ENCODE results near the gene REEP6.
"Not testable (repeated sequence)": the region's sequence is repeated elsewhere in the genome, so short reads cannot be mapped to it uniquely, and the experiment has no call there.

Gene REEP6

DNA sequence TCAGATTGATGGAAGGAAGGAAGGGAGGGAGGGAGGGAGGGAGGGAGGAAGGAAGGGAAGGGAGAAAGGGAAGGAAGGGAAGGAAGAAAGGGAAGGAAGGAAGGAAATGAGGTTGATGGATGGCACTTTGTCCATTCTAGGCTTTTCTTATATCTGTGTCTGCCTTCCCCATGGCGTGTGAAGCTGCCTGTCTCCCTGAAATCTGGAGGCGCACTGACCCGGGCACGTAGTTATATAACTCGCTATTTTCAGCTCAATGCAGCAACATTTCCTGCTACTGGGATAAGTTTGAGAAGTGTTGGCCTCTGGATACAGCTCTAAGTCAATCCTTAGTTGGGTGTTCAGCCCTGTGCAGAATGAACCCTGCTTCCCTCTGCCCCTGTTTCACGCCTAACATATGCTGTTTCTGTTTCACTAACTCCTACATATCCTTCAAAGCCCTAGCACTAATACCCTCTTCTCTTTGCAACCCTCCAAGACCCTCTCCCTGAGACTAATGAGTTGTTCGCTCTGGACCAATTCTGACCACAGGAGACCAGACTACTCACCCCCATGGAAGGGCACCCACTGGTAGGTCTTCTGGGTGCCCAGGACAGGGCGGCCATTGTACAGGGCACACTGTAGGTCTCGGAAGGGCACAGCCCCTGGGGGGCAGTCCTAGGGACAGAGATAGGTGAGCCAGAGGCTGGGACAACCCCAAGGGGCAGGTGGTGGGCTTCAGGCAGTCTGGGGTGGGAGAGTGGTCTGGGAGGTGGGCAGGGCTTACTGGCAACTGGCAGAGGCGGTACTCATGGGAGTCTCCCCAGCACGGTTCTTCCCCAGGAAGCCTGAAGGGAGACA is 18.8 kb downstream of the REEP6 start:
- DNase-seq: no peak

DNA sequence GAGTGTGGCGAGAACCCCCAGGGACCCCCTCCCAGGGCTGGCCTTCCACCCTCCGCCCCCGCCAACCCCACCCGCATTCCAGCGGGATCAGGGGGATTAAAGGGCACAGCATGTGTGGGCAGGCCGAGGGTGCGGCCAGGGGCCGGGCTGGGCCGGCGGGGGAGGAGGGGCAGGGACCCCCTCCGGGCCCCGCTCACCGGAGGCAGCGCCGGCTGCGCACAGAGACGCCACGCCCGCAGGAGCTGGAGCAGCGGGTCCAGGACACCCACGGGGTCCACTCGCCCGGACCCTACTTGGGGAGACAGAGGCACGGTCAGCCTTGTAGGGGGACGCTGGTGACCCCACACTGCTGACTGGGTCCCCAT is 19.4 kb downstream of the REEP6 start:
- no peak for DNase-seq

DNA sequence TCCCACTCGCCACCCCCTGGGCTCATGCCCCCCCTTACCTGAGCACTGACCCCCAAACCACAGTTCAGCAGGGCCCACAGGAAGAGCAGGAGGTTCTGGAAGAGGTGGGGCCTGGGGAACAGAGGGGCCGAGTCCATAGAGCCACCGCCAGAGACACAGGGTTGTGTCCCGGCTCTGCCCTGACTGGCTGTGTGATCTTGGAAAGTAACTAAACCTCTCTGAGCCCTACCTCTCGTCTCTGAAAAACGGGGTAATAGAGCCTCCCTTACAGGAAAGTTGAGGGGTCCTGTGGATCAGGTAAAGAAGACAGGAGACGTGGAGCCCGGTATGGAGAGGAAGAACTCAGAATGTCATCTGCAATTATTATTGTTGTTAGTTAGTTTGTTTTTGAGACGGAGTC is 19.8 kb downstream of the REEP6 start:
- no peak for DNase-seq

DNA sequence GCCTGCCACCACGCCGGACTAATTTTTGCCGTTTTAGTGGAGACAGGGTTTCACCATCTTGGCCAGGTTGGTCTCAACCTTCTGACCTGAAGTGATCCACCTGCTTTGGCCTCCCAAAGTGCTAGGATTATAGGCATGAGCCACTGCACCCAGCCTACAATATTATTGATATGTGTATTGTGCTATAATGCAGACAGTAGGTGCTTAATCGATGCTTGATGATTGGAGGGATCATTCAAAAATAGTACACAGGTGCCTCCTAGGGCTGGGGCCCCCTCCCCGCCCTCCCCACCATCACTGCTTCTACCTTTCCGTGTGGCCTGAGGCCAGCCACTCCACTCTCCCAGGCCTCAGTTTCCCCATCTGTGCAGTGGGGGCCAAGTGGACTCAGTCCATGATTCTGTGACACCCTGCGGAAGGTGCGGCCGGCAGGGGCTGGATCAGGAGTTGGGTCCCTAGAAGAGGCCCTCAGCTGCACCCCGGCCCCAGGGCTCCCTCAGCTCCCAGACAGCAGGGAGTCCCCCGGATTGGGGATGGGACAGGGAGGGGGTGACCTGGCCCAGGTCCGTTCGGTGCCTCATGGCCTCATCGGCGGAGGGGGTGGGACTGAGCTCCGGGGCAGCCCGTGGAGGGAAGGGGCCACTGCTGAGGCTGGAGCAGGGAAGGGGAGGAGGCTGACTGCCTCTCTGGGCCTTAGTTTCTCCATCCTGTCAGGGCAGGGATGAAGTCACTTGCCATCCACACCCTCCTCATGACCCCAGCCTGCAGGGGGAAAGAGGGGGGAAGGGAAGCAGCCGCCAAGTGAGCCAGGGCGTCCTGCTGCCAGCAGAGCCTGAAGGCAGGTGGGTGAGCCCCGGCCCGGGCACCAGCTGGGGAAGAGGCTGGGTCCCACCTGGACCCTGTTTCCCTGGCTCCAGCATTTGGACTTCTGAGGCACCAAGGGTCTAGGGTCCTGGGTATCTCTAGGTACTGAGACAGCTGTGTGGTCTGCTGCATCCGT is 20.6 kb downstream of the REEP6 start:
- no peak for DNase-seq

DNA sequence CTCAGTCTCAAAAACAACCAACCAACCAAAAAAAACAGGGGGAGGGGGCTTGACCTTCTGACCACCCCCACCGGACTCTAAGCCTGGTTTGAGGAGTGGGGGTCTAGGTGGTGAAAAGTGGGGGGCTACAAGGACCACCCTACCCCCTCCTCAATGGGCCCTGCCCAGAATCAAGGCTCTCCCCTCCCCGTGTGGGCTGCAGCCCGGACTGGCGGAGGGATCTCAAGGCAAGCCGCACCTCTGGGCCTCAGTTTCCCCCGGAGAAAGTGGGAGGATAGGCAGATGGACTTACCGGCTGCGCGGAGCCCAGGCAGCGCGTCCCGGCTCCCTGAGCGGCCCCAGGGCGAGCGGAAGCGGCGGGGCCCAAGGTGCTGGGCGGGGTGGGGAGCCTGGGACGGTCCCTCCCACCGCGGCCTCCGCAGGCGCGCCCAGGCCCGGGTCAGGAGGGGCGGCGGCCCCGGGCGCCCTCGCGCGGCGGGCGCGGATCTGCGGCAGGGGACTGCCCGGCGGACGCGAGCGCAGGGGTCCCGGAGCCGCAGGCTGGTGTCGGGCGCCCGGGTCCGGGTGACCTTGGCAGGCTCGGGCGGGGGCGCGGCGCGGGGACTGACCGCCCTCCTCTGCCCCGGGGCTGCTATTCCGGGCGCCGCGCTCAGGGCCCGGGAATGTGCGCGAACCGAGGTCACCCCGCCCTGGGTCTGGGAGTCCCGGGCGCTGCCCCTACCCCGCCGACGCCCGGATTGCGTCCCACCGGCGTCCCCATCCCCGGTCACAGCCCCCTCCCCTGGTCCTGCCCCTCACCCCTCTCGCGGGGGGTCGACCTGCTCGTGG is 21.9 kb downstream of the REEP6 start, which contains the start of gene ADAMTSL5:
ADAMTSL5 (minus strand) TSS at position 349 of the 828 bp plus-strand sequence. CDS start 2,076 bp downstream, outside the sequence.
- no peak for DNase-seq

DNA sequence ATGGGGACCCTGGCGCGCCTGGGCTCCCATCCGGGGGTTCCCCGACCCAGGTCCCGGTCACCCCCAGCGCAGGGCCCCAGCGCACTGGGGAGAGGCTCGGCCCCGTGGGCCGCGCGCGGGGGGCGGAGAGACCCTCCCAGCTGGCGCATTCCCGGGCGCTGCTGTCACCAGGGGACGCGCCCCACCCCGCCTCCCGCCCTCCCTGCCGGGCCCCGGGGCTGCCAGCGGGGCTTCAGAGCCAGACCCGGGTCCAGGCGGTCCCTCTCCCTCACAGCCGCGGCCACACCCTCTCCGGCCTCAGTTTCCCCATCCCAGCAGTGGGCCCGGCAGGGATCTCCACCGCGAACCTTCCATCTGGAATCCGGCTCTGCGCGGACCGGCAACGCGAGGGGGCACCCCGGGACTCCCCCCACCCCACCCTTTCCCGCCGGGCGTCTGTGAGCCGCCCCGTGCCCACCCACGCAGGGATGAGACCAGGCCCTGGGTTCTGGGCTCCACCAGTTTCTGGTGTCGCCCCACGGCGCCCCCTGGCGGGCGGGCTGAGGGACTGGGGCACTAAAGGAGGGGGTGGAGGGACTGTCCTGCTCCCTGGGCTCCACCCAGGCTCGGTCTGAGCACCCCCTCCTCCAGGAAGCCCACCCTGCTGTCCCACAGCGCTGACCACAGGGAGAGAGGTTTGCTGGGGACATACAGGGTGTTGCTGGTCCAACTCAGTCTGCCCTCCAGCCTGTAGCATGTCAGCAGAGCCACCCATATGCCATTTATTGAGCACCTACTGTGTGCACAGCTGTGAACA is 22.7 kb downstream of the REEP6 start:
- DNase-seq: peak; percentile 10

DNA sequence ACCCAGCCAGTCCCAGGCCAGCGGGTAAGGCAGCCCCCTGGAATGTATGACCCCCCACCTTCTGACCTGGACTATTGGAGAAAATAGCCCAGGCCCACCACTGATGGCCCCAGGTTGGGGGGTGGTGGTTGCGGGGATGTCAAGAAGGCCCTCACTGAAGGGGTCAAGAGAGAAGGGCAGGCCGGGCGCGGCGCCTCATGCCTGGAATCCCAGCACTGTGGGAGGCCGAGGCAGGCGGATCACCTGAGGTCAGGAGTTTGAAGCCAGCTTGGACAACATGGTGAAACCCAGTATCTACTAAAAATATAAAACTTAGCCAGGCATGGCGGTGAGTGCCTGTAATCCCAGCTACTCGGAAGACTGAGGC is 23.3 kb downstream of the REEP6 start:
- DNase-seq: no peak

DNA sequence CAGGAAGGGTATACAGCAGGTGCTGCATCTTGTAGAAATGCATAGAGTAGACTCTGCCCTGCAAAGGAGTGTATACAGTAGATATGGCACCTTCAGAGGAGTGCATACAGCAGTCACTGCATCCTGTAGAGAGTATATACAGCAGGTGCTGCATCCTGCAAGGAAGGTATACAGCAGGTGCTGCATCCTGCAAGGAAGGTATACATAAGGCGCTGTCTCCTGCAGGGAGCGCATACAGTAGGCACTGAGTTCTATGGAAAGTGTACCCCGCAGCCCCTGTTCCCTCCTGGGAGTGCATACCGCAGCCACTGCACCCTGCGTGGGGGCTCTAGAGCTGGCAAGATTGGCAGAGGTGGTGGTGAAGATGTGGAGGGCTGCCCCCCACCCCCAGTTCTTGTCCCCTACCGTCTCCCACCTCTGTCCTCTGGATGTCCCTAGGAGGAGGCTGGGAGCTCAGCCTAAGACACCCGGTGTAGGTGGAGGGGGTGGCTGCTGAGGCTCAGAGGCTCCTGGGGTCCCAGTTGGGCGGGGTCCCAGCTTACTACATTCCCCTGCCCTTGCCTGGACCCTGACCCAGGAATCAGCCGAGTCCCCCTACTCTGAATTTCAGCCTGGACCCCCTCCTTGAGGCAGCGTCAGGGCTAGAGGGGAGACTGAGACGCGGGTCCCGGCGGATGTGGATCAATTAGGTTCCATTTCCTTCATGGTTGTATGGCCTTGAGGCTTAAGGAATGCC is 24.2 kb downstream of the REEP6 start:
- DNase-seq: no peak

DNA sequence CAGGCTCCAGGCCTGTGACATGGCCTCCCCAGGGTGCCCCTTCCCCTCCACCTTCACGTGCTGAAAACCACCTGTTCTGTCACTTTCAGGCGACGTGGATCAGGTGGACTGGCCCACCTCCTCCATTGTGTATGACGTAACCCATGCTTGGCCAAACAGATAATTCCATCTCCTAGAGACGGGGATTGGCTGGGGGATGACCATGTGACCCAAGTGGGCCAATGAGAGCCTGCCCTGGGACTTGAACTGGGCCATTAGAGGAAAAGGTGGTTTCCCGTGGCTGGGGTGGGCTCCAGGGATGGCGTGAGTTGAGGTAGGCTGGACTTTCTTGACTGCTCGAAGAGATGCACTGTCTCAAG is 25.4 kb downstream of the REEP6 start:
- DNase-seq: no peak

DNA sequence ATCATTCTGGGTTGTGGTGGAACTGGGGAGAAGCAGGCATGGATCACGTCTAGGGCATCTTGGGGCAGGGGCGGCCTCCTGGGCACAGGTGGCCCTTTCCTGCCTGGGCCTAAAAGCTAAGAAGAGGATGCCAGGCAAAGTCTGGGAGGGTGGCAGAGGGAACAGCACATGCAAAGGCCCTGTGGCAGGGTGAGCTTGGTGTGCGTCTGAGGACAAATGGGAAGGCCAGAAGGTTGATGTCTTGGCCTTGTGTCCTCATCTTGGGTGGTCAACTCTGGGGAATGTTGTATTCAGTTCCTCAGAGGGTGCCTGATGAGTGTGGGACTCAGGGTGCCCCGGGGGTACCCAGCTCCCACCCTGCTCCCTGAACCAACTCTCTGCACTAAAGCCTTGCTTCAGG is 27.5 kb downstream of the REEP6 start:
- DNase-seq: no peak

DNA sequence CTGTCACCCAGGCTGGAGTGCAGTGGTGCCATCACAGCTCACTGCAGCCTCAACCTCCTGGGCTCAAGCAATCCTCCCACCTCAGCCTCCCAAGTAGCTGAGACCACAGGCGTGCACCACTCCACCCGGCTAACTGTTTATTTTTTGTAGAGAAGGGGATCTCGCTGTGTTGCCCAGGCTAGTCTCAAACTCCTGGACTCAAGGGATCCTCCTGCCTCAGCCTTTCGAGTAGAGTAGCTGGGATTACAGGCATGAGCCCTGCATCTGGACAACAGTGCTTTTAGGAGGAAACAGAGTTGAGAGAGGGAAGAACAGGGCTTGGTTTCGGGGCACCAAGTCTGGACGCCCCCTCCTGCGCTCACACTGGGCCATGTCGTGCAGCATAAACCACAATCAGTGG is 28.8 kb downstream of the REEP6 start:
- not testable (repeated sequence) for DNase-seq

DNA sequence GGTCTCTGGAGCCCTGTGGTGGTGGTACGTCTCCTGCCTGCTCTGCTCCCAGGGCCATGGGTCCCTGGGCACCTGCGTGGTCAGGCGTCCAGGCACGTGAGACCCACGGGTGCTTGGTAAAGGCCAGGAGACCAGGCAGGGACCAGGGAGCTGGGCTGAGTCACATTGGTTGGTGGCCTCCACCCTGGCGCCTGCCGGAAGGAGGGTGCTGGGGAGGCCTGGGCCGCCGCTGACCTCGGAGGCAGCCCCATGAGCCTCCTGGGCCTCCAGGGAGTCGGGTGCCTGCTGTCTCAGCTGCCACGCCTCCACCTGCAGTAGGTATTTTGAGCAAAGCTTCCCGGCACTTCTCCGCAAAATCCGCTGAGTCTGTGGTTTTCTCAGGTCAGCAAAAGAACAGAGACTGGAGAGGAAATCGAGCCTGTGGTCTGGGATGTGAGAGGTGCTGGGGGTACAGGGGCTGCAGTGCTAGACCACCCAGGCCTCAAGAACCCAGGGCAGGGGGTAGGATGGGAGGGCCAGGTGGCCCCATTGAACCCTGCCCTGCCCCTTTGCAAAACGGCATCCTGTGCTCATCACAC is 29.3 kb downstream of the REEP6 start:
- no peak for DNase-seq

DNA sequence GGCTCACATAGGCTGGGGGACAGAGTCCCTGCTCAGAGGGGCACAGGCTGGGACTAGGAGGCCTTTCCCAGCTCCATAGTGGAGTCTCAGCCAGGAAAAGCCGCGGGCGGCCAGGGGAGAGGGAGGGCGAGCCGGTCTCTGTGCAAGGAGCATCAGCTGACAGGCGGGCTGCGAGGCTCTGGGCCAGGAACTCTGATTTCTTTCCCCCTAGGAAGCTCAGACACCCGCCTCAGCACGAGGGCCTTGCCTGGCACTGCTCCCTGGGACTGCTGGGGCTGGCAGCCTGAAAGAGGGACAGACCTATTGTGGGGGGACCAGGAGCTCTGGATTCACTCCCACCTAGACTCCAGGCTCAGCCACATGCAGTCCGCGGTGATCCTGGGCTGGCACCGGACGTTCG is 30.7 kb downstream of the REEP6 start:
- no peak for DNase-seq

DNA sequence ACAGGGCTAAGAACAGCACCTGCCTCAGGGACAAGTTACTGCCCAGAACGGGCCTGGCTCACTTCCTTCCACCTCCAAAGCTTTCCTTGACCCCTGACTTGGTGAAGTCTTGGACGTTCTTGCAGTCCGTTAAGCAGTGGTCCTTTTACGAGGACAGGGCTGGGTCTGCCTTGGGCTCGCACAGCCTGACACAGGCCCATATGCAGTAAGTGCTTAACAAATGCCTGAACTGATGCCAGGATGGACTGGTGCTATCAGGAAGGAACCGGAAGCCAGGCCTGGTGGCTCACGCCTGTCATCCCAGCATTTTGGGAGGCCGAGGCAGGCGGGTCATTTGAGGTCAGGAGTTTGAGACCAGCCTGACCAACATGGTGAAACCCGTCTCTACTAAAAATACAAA is 31.1 kb downstream of the REEP6 start:
- DNase-seq: no peak

DNA sequence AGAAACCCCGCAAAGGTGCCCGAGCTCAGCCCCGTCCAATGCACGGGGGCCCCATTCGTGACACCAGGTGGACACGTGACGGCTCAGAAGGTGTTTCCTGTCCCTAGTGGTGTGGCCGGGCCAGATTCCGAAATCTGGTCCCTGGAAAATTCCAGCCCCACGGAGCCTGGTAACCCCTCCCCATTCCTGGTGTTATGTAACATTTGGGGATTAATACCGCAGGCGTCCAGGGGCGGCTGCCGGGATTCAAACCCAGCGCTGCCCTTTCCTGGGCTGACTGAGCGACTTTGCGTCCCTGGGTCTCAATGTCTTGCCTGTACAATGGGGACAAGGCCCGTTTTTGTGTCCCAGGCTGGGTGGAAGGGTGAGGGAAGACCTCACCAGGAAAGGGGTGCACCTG is 31.9 kb downstream of the REEP6 start:
- DNase-seq: no peak

DNA sequence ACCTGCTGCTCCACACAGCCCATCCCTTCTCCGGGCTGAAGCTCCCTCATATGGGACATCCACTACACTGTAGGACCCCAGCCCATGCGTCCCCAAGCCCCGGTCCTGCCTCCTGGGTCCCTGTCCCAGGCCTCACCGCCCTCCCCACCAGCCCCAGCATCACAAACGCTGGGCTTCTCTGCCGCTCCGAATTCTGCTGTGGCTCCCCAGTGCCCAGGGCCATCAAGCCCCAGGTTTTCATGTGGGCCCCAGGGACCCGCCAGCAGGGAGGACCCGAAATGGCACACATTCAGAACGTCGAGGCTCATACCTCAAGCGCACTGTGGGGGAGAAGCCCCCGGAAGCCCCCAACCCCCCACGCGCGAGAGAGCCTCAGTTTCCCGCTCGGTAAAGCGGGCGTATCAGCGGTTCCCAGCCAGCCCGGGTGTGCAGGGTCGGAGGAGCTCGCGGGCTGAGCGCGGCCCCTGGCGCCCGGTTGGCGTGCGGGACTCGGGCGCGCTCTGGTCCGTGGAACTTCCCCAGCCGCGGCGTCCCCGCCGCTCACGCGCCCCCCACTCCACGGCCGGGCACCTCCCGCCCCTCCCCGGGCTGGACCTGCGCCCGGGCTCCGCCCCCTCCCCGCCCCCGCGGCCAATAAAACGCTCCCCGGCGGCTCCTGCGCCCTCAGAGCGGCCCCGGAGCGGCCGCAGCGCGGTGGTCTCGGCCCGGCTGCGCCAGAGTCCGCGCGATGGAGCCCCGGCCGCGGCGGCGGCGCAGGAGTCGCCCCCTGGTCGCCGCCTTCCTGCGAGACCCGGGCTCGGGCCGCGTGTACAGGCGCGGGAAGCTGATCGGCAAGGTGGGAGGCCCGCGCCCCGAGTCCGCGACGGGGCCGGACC is 32.7 kb downstream of the REEP6 start, which contains the start of gene PLK5:
PLK5 (plus strand) TSS at position 666 of the 875 bp plus-strand sequence. CDS start 2,920 bp downstream, outside the sequence.
- no peak for DNase-seq

DNA sequence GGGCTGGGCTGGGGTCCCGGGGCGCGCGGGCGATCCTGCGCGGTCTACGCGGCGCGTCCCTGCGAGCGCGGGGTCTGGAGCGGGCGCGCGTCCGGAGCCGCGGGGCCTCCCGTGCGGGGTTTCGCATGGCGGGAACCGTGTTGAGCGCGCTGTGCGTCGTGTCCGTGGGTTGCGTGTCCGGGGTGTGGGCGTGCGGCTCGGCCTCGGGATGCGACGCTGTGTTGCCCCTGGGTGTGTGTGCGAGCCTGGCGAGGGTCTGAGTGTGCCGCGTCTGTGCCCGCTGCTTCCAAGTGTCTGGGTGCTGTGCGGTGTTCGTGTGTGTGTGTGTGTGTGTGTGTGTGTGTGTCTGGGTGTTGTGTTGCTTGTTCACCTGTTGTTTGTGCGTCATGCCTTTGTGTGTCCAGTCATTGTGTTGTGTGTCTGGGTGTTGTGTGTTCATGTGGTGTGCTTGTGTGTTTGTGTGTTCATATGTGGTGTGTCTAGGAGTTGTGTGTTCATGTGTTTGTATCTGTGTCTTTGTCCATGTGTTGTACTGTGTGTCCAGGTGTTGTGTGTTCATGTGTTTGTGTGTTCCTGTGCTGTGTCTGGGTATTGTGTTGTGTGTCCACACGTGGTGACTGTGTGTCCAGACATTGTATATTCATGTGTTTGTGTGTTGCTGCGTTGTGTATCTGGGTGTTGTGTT is 33.4 kb downstream of the REEP6 start:
- no peak for DNase-seq

DNA sequence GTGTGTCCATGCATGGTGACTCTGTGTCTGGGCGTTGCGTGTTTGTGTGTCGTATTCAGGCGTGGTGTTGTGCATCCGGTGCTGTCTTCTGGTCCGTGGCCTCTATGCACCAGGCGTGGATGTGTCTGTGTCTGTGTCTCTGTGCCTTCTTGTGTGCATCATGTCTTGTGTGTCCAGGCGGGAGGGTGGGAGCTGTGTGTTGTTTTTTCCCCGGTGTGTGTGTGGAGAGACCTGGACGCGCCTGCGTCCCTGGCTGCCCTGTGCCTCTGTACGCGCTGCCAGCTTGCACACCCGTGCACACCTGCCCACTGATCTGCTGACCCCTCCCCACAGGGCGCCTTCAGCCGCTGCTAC is 34.0 kb downstream of the REEP6 start:
- no peak for DNase-seq

DNA sequence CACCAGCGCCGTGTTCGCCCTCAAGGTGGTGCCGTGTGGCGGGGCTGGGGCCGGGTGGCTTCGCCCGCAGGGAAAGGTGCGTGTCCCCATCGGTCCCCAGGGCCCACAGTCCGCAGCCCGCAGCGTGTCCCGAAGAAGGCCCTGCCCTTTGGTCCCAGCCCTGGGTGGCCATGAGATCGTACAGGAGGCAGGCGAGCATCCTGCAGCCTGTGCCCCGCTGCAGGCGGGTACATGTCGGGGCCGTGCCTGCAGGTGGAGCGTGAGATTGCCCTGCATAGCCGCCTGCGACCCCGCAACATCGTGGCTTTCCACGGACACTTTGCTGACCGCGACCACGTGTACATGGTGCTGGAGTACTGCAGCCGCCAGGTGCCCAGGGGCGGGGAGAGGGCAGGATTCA is 34.4 kb downstream of the REEP6 start:
- DNase-seq: no peak

All from GDM1 (cell line).